VCaP (cell line): Measurements from ENCODE around the gene KCNQ5.
"Not testable (repeated sequence)": the region's sequence is repeated elsewhere in the genome, so short reads cannot be mapped to it uniquely, and the experiment has no call there.

Experiments used
- H3K27ac ChIP-seq: fragments of 450-650 bp; 2 replicates; pipeline ENCODE4 v1.5.1; 2017
- TF ChIP-seq, protein P1 (sequence below): fragments of 450-650 bp; conservative IDR thresholded peaks from 2 replicates; pipeline ENCODE4 v1.5.1; 2017; ENCODE audit warnings: mild to moderate bottlenecking, moderate library complexity

KCNQ5 gene

GRCh38 chr6:73180076-73180738 lies 558.3 kb downstream of the KCNQ5 start:
- no peak overlapping the region for H3K27ac ChIP-seq
- TF ChIP-seq, protein P1, sequence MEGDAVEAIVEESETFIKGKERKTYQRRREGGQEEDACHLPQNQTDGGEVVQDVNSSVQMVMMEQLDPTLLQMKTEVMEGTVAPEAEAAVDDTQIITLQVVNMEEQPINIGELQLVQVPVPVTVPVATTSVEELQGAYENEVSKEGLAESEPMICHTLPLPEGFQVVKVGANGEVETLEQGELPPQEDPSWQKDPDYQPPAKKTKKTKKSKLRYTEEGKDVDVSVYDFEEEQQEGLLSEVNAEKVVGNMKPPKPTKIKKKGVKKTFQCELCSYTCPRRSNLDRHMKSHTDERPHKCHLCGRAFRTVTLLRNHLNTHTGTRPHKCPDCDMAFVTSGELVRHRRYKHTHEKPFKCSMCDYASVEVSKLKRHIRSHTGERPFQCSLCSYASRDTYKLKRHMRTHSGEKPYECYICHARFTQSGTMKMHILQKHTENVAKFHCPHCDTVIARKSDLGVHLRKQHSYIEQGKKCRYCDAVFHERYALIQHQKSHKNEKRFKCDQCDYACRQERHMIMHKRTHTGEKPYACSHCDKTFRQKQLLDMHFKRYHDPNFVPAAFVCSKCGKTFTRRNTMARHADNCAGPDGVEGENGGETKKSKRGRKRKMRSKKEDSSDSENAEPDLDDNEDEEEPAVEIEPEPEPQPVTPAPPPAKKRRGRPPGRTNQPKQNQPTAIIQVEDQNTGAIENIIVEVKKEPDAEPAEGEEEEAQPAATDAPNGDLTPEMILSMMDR, result no peak

GRCh38 chr6:73180763-73181619 lies 559.1 kb downstream of the KCNQ5 start:
- H3K27ac ChIP-seq, result no peak overlapping the region
- TF ChIP-seq, protein P1, result peak; percentile 90

GRCh38 chr6:73182021-73182607 lies 560.2 kb downstream of the KCNQ5 start:
- TF ChIP-seq, protein P1, result no peak
- no peak overlapping the region for H3K27ac ChIP-seq

DNA sequence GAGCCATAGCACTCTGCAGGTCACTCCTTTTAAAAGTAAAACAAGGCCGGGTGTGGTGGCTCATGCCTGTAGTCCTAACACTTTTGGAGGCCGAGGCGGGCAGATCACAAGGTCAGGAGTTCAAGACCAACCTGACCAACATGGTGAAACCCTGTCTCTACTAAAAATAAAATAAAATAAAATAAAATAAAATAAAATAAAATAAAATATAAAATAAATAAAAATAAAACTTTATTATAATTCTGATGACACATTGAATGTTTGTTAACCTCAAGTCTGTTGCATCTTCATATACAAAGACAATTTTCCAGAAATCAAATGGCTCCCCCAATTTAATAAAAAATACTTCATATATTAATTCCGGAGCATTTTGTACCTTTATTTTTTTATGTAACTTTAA lies 571.4 kb downstream of the KCNQ5 start:
- H3K27ac ChIP-seq, result not testable (repeated sequence)

DNA sequence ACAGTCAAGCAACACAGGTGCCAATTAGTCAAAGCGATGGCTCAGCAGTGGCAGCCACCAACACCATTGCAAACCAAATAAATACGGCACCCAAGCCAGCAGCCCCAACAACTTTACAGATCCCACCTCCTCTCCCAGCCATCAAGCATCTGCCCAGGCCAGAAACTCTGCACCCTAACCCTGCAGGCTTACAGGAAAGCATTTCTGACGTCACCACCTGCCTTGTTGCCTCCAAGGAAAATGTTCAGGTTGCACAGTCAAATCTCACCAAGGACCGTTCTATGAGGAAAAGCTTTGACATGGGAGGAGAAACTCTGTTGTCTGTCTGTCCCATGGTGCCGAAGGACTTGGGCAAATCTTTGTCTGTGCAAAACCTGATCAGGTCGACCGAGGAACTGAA lies 572.9 kb downstream of the KCNQ5 start:
- TF ChIP-seq, protein P1, result no peak
- no peak overlapping the region for H3K27ac ChIP-seq

GRCh38 chr6:73200247-73200646 lies 578.4 kb downstream of the KCNQ5 start:
- TF ChIP-seq, protein P1, result no peak
- H3K27ac ChIP-seq, result peak overlapping the region; percentile 69; the same call in 1 of the 2 replicates

DNA sequence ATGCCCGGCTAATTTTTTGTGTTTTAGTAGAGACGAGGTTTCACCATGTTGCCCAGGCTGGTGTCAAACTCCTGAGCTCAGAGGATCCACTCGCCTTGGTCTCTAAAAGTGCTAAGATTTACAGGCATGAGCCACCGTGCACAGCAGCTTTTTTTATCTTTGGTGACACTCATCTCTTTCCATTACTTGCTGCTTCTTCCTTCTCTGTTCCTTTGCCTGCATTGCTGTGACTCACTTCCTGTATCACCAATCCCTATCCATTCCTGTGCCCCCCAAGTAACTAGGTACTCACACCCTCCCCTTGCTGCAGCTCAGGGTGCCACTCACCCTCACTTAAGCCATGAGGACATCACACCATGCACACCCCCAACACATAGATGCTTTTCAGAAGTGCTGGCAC lies 578.9 kb downstream of the KCNQ5 start:
- TF ChIP-seq, protein P1, result no peak
- no peak overlapping the region for H3K27ac ChIP-seq
